PFSK-1 (cell line): ENCODE data around the gene DIAPH2.

Source experiments
- FOXP2 ChIP-seq: optimal IDR thresholded peaks from 2 replicates; pipeline ENCODE3; 2011; ENCODE audit warnings: borderline replicate concordance, control low read depth, inconsistent platforms; ENCODE audit not compliant: insufficient read depth; ENCODE audit errors: extremely low read length, extremely low read depth
- POLR2AphosphoS5 ChIP-seq: IDR thresholded peaks from 2 replicates; pipeline ENCODE4 v1.6.1; 2012; ENCODE audit warnings: low read depth, mild to moderate bottlenecking, control low read depth, low read length, moderate library complexity
- SIN3A ChIP-seq: IDR thresholded peaks from 2 replicates; pipeline ENCODE4 v1.6.1; 2012; ENCODE audit warnings: mild to moderate bottlenecking, low read length, moderate library complexity, borderline replicate concordance; ENCODE audit not compliant: insufficient read depth
- TAF1 ChIP-seq: IDR thresholded peaks from 2 replicates; pipeline ENCODE4 v1.6.1; 2012; ENCODE audit warnings: low read length, control low read depth, borderline replicate concordance; ENCODE audit not compliant: insufficient read depth
- TF ChIP-seq, protein P1 (sequence below), 2 experiments: IDR thresholded peaks; 2 replicates each; pipeline versions ENCODE4 v1.6.1 to v1.8.0; 2011 to 2012; ENCODE audit warnings: low read depth in 2 of 2, low read length in 2 of 2, control low read depth in 1 of 2, inconsistent platforms in 1 of 2, mild to moderate bottlenecking in 1 of 2, moderate library complexity in 1 of 2; ENCODE audit not compliant: insufficient read depth in 1 of 2

DIAPH2 gene

DNA sequence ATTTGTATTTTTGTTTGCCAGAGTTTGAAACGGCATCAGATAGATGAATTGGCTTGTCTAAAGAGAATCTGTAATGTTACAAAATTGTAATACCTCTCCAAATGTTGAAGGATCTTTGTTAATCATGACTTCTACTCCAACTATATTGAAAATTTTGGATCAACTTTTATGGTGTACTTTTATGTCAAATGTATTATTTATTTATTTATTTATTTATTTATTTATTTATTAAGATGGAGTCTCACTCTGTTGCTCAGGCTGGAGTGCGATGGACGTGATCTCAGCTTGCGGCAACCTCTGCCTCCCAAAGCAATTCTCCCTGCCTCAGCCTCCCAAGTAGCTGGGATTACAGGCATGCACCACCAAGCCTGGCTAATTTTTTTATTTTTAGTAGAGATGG, 235.0 kb downstream of the DIAPH2 start:
- TF ChIP-seq, protein P1, sequence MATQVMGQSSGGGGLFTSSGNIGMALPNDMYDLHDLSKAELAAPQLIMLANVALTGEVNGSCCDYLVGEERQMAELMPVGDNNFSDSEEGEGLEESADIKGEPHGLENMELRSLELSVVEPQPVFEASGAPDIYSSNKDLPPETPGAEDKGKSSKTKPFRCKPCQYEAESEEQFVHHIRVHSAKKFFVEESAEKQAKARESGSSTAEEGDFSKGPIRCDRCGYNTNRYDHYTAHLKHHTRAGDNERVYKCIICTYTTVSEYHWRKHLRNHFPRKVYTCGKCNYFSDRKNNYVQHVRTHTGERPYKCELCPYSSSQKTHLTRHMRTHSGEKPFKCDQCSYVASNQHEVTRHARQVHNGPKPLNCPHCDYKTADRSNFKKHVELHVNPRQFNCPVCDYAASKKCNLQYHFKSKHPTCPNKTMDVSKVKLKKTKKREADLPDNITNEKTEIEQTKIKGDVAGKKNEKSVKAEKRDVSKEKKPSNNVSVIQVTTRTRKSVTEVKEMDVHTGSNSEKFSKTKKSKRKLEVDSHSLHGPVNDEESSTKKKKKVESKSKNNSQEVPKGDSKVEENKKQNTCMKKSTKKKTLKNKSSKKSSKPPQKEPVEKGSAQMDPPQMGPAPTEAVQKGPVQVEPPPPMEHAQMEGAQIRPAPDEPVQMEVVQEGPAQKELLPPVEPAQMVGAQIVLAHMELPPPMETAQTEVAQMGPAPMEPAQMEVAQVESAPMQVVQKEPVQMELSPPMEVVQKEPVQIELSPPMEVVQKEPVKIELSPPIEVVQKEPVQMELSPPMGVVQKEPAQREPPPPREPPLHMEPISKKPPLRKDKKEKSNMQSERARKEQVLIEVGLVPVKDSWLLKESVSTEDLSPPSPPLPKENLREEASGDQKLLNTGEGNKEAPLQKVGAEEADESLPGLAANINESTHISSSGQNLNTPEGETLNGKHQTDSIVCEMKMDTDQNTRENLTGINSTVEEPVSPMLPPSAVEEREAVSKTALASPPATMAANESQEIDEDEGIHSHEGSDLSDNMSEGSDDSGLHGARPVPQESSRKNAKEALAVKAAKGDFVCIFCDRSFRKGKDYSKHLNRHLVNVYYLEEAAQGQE (IDR thresholded peaks at IDR 0.05; ENCODE audit: insufficient read depth in 1 of 2, low read depth in 2 of 2, low read length in 2 of 2): no peak
- TF ChIP-seq POLR2AphosphoS5: no peak
- no peak for TF ChIP-seq TAF1
- TF ChIP-seq SIN3A: no peak
- no peak for TF ChIP-seq FOXP2

DNA sequence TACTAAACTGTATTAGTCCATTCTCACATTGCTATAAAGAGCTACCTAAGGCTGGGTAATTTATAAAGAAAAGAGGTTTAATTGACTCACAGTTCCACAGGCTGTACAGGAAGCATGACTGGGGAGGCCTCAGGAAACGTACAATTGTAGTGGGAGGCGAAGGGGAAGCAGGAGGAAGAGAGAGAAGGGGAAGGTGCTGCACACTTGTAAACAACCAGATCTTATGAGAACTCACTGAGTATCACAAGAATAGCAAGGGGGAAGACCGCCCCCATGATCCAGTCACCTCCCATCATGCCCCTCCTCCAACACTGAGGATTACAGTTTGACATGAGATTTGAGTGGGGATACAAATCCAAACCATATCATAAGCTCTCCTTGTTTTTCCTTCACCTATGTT, 239.9 kb downstream of the DIAPH2 start:
- TF ChIP-seq POLR2AphosphoS5: no peak
- no peak for TF ChIP-seq TAF1
- TF ChIP-seq SIN3A: no peak
- TF ChIP-seq FOXP2: no peak
- TF ChIP-seq, protein P1 (IDR thresholded peaks at IDR 0.05; ENCODE audit: insufficient read depth in 1 of 2, low read depth in 2 of 2, low read length in 2 of 2): no peak

DNA sequence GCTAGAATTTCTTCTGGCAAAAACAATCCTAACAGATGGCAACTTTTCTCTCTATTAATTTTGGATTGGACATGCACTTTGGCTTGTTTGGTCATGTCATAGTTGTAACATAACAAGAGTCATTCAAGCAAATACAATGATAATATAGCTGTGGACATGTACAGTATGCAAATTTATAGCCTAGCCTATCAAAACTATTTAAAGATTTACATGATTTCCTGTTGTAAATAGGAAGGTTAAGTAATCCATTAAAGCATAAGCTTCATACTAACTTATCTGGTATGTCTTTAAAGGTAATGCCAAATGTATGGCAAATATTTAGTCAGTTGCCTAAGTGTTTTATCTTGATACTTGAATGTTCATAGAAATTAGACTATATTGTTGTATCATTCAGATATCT, 244.4 kb downstream of the DIAPH2 start:
- TF ChIP-seq FOXP2: no peak

DNA sequence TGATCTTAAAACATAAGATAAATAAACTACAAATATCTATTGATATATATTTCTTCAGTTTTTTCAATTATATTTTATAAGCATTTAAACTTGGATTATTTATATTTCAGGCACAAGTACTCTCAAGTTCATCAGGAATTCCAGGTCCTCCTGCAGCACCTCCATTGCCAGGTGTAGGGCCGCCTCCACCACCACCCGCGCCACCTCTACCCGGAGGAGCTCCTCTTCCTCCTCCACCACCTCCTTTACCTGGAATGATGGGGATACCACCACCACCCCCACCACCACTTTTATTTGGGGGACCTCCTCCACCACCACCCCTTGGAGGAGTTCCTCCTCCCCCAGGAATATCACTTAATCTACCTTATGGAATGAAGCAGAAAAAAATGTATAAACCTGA, 273.1 kb downstream of the DIAPH2 start:
- TF ChIP-seq FOXP2: no peak
- TF ChIP-seq SIN3A: no peak
- TF ChIP-seq, protein P1 (IDR thresholded peaks at IDR 0.05; ENCODE audit: insufficient read depth in 1 of 2, low read depth in 2 of 2, low read length in 2 of 2): no peak
- TF ChIP-seq POLR2AphosphoS5: no peak
- no peak for TF ChIP-seq TAF1

DNA sequence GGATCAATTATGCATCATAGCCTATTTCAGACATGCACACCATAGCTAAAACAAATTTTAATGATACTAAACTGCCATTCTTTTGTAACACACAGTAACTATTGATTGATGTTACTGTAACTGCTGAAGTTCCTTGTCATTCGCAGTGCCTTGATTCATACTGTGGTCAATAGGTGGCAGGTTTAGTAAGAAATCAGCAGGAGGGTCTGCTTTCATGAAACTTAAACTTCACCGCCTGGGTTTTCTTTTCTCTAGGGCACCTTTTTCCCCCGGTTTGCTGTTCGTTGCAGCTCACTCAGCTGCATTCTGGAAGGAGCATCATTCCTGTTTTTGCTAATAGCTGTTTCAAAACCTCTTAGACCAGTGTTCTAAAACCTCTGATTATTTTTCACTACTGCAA, 287.2 kb downstream of the DIAPH2 start:
- TF ChIP-seq, protein P1 (IDR thresholded peaks at IDR 0.05; ENCODE audit: insufficient read depth in 1 of 2, low read depth in 2 of 2, low read length in 2 of 2): no peak
- TF ChIP-seq SIN3A (no peak), TAF1 (no peak), POLR2AphosphoS5 (no peak), FOXP2 (no peak)
